ENCODE data around the gene LSM12.
"Not testable (repeated sequence)": the region's sequence is repeated elsewhere in the genome, so short reads cannot be mapped to it uniquely, and the experiment has no call there.

LSM12 gene

DNA sequence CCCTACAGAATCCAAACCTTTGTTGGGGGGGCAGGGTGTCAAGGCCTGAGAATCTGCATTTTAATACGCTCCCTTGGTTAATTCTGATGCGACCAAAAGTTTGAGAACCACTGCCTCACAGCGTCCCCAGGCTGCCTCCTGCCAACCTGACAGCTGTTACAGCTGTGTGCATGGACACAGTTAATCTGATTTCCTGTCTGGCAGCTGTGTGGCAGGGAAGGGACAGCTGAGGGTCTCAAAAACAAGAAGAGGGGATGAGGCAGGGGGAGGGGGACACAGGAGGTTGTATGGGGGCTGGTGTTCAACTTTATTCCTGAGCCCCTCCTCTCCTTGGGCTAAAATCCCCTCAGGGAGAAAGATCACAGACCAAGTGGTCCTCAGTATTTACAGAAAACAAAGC lies 39.5 kb upstream of the LSM12 start:
- DNase-seq (ENCODE audit: low spot score) = no peak
- in situ Hi-C loops (cut with MboI; ENCODE audit: low pct_unique_long_range_greater_than_20kb, low sequenced_read_pairs, unreplicated experiment) = no loop called here
- TF ChIP-seq, protein P1, sequence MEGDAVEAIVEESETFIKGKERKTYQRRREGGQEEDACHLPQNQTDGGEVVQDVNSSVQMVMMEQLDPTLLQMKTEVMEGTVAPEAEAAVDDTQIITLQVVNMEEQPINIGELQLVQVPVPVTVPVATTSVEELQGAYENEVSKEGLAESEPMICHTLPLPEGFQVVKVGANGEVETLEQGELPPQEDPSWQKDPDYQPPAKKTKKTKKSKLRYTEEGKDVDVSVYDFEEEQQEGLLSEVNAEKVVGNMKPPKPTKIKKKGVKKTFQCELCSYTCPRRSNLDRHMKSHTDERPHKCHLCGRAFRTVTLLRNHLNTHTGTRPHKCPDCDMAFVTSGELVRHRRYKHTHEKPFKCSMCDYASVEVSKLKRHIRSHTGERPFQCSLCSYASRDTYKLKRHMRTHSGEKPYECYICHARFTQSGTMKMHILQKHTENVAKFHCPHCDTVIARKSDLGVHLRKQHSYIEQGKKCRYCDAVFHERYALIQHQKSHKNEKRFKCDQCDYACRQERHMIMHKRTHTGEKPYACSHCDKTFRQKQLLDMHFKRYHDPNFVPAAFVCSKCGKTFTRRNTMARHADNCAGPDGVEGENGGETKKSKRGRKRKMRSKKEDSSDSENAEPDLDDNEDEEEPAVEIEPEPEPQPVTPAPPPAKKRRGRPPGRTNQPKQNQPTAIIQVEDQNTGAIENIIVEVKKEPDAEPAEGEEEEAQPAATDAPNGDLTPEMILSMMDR (IDR thresholded peaks at IDR 0.05; ENCODE audit: extremely low read depth, insufficient read depth, missing control alignments) = no peak

DNA sequence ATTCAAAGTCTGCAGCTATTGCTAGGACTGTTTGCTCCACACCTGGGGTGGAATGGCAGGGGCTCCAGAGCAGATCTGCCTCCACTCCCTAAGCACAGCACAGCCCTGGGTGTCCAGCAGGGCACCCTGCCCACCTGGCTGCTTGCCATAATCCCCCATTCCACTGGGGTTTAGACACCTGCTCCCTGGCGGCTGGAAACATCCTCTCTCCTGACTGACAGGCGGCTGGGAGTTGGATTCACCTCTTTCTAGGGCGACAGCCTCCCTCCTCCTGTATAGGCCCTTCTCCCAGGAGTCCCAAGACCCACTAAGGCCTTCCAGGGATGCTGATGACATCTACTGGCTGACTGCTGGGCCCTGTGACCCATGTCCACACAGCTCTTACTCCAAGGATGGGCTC lies 39.0 kb upstream of the LSM12 start:
- in situ Hi-C loops (cut with MboI; ENCODE audit: low pct_unique_long_range_greater_than_20kb, low sequenced_read_pairs, unreplicated experiment) = no loop called here
- TF ChIP-seq, protein P1 (IDR thresholded peaks at IDR 0.05; ENCODE audit: extremely low read depth, insufficient read depth, missing control alignments) = no peak
- DNase-seq (ENCODE audit: low spot score) = no peak

DNA sequence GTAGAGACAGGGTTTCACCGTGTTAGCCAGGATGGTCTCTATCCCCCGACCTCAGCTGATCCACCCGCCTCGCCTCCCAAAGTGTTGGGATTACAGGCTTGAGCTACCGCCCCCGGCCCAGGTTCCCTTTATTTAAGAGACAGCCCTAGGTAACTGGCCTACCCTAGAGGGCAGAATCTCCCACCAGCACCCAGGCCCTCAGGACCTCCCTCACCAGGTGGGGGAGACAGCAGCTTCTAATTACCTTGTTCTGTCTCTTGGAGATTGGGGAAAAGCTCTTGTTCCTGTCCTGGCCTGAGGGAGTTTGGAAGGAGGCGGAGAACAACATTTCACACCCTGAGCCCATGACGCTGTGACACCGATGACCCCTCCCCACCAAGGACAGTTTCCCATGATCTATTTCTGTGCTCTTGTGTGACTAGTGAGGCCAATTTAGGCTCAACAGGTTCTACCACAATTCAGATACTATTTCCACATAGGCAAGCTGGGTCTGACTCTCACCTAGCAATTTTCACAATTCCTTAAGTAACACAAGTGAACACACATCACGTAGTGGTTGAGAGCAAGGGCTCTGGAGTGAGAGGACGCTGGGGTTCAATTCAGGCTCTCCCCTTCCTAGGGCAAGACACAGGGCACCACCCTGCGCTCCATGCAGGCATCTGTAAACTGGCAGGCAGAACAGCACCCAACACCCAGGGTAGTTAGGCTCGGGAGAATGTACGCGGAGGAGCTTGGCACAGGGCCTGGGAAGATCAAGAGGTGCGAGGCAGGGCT lies 36.6 kb upstream of the LSM12 start:
- in situ Hi-C loops (cut with MboI; ENCODE audit: low pct_unique_long_range_greater_than_20kb, low sequenced_read_pairs, unreplicated experiment) = no loop called here
- TF ChIP-seq, protein P1 (IDR thresholded peaks at IDR 0.05; ENCODE audit: extremely low read depth, insufficient read depth, missing control alignments) = no peak
- no peak for DNase-seq (ENCODE audit: low spot score)

DNA sequence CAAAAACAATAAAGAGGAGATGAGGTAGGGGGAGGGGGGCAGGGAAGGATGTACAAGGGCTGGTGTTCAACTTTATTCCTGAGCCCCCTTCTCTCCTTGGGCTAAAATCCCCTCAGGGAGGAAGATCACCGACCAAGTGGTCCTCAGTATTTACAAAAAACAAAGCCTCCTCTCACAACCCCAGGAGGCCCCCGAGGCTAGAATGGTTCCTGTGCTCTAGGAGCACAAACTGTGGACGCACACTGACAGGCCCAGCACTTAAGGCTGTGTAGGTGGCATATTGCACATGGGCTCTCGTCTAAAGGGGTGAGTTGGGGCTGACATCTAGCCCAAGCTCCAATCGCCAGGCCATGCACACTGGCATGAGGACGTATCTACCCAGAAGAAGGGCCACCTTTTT lies 35.4 kb upstream of the LSM12 start:
- DNase-seq (ENCODE audit: low spot score); in situ Hi-C loops (cut with MboI; ENCODE audit: low pct_unique_long_range_greater_than_20kb, low sequenced_read_pairs, unreplicated experiment): not testable (repeated sequence)

DNA sequence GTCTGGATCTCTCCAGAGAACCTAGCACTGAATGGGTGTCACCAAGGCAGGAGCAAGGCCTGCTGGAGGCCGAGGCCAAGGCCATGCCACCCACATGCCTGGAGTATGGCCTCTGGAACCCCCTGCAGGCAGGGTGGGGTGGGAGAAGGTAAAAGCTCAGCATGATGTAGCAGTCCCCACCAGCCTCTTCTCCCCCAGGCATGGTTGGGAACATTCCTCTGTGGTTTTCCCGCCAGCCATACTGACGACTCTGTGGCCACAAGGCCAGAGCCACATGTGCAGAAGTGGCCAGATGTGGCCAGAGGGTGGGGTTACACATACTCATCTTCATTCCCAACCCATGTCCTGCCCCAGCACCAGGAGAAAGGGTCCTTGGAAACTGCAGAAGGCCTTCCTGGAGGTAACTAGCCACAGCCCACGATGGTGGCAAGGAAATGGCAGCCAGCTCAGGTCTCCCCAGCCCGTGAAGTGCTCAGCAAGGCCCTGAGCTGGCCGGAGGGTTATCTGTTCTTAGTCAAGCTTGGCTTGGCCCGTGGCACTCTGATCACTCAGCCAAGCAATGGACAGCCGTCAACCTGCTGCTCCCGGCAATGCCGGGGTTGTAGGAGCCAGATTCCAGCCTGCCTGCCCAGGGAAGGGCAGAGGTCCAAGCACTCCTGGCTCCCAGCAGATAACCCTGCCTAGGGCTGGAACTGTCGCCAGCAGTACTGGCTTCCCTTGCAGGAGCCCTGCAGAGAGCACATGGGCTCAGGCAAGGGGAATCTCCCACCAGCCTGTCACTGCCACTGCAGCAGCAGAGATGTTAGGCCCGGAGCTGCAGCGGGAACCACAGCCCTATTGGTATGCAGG lies 30.9 kb upstream of the LSM12 start:
- in situ Hi-C loops (cut with MboI; ENCODE audit: low pct_unique_long_range_greater_than_20kb, low sequenced_read_pairs, unreplicated experiment) = no loop called here
- no peak for DNase-seq (ENCODE audit: low spot score)
- TF ChIP-seq, protein P1 (IDR thresholded peaks at IDR 0.05; ENCODE audit: extremely low read depth, insufficient read depth, missing control alignments) = no peak

DNA sequence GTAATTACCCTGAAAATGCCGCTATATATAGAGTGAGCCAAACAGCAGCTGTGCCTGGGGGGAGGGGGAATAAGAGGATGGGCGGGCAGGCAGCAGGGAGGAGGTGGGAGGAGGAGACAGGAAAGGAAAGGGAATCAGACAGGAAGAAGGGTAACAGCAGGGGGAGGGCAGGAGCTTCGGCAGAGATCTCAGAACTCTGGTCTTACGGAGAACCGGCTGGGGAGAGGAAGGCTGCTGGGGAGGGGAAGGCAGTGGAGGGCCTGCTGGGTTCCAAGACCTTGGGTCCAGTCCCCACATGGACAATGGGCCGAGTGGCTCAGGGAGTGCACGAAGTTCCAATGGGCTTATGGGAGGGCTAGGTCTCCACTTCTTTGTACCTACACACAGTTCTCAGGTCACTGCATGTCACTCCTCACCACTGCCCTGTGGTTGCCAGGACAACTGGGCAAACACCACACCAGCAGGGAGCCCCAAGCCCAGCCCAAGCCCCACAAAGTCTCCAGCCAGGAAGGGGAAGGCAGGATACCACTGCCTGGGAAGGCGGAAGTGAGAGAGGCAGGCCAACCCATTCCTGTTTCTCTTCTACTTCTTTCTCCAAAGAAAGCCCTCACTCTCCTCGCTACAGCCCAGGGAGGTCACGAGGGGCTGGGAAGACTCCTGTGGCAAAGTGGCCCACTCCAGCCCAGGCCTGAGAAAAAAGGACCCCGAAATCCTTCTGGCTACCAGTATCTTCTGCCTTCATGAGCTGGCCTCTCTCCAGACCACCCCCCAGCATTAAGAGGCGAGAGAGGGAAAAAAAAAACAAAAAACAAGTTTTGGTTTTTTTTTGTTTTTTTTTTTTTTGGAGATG lies 29.4 kb upstream of the LSM12 start:
- in situ Hi-C loops (cut with MboI; ENCODE audit: low pct_unique_long_range_greater_than_20kb, low sequenced_read_pairs, unreplicated experiment) = no loop called here
- DNase-seq (ENCODE audit: low spot score) = peak; percentile 60
- TF ChIP-seq, protein P1 (IDR thresholded peaks at IDR 0.05; ENCODE audit: extremely low read depth, insufficient read depth, missing control alignments) = no peak

All from GM13977 (cell line).